ENCODE measurements around the gene DIAPH2.

Gene DIAPH2

GRCh38 chrX:97315939-97316338 lies 631.3 kb downstream of the DIAPH2 start:
- no peak for DNase-seq

GRCh38 chrX:97320305-97320704 lies 635.7 kb downstream of the DIAPH2 start:
- DNase-seq = no peak

- no peak for DNase-seq
These were observed 637.8 kb downstream of the DIAPH2 start for GRCh38 chrX:97322401-97322800.

GRCh38 chrX:97326456-97326855 lies 641.8 kb downstream of the DIAPH2 start:
- DNase-seq = no peak

GRCh38 chrX:97328853-97329390 lies 644.3 kb downstream of the DIAPH2 start:
- DNase-seq = no peak

GRCh38 chrX:97330151-97330550 lies 645.5 kb downstream of the DIAPH2 start:
- no peak for DNase-seq

GRCh38 chrX:97332963-97333362 lies 648.3 kb downstream of the DIAPH2 start:
- DNase-seq = no peak

- no peak for DNase-seq
These were observed 650.2 kb downstream of the DIAPH2 start for GRCh38 chrX:97334850-97335249.

GRCh38 chrX:97344724-97345123 lies 660.1 kb downstream of the DIAPH2 start:
- no peak for DNase-seq

- DNase-seq = no peak
These were observed 674.3 kb downstream of the DIAPH2 start for GRCh38 chrX:97358941-97359340.

GRCh38 chrX:97363843-97364242 lies 679.2 kb downstream of the DIAPH2 start:
- DNase-seq = no peak

- DNase-seq = no peak
These were observed 681.6 kb downstream of the DIAPH2 start for GRCh38 chrX:97366237-97366636.

GRCh38 chrX:97367125-97367524 lies 682.5 kb downstream of the DIAPH2 start:
- no peak for DNase-seq

- DNase-seq = no peak
These were observed 685.3 kb downstream of the DIAPH2 start for GRCh38 chrX:97369947-97370346.

GRCh38 chrX:97372001-97372766 lies 687.5 kb downstream of the DIAPH2 start:
- DNase-seq = no peak

GRCh38 chrX:97374266-97374665 lies 689.6 kb downstream of the DIAPH2 start:
- DNase-seq = no peak

- no peak for DNase-seq
These were observed 695.6 kb downstream of the DIAPH2 start for GRCh38 chrX:97380200-97380599.

GRCh38 chrX:97384685-97385084 lies 700.0 kb downstream of the DIAPH2 start:
- no peak for DNase-seq

- DNase-seq = no peak
These were observed 702.4 kb downstream of the DIAPH2 start for GRCh38 chrX:97387004-97387403.

GRCh38 chrX:97389761-97390192 lies 705.1 kb downstream of the DIAPH2 start:
- no peak for DNase-seq

GRCh38 chrX:97397371-97397770 lies 712.7 kb downstream of the DIAPH2 start:
- DNase-seq = no peak

- no peak for DNase-seq
These were observed 713.4 kb downstream of the DIAPH2 start for GRCh38 chrX:97398030-97398551.

- no peak for DNase-seq
These were observed 714.8 kb downstream of the DIAPH2 start for GRCh38 chrX:97399400-97399799.

- no peak for DNase-seq
These were observed 715.9 kb downstream of the DIAPH2 start for GRCh38 chrX:97400492-97400891.

- no peak for DNase-seq
These were observed 716.5 kb downstream of the DIAPH2 start for GRCh38 chrX:97401154-97401553.
